T-cell (primary cell): ENCODE measurements around the gene RNASE13. TPM values are rescaled to one million over a fixed set of nuclear protein-coding genes. Genes with fewer than 3 reads are reported as not detected.
A peak's percentile ranks its signal among the peaks of the same experiment; 100 is the strongest.

ENCODE experiments used
- ATAC-seq, 4 experiments: fragments of 200-7000 bp in 3 of 4; fragments of 150-1000 bp in 1 of 4; cut with Tn5 transposase; replicated peaks in 1 of 4; 1 replicate in 3 of 4; 2 replicates in 1 of 4; pipeline ENCODE4 v1.10.0; 2021; ENCODE audit warnings: moderate library complexity in 3 of 4, mild to moderate bottlenecking in 2 of 4, moderate number of reproducible peaks in 1 of 4
- CTCF ChIA-PET, 2 donors: fragments of 300-600 bp; sonication (Branson Sonifier 250); formaldehyde crosslinking; loops; one replicate each; lab custom pipeline; 2022; ENCODE audit warnings: antibody characterized with exemption in 2 of 2; lab: Charles Lee
- POLR2A ChIA-PET, 2 donors: fragments of 300-600 bp; sonication (Branson Sonifier 250); formaldehyde crosslinking; loops; one replicate each; lab custom pipeline; 2022; ENCODE audit warnings: antibody characterized with exemption in 2 of 2; lab: Charles Lee
- DNase-seq, 35 experiments: peaks; one replicate each; pipeline versions ENCODE4 v3.0.0 to v3.0.0-alpha.2; 2013 to 2023
- H3K27ac ChIP-seq: one replicate; pipeline ENCODE4 v1.5.1; 2013; ENCODE audit warnings: low read length
- H3K27me3 ChIP-seq, 2 experiments: replicated peaks in 1 of 2; 1 replicate in 1 of 2; 2 replicates in 1 of 2; pipeline versions ENCODE4 v1.6.1 to v1.7.0; 2013; ENCODE audit warnings: low read length in 1 of 2, mixed read lengths in 1 of 2; ENCODE audit not compliant: control insufficient read depth in 2 of 2, insufficient read depth in 2 of 2; ENCODE audit errors: extremely low read depth in 1 of 2
- H3K36me3 ChIP-seq, 2 donors: 1 replicate in 1 of 2; 2 replicates in 1 of 2; pipeline versions ENCODE4 v1.6.1 to v1.7.0; 2013; ENCODE audit warnings: low read length in 1 of 2; ENCODE audit not compliant: control insufficient read depth in 2 of 2, insufficient read depth in 1 of 2; ENCODE audit errors: extremely low read depth in 1 of 2
- H3K4me1 ChIP-seq, 2 experiments: 1 replicate in 1 of 2; 2 replicates in 1 of 2; pipeline versions ENCODE4 v1.6.1 to v1.7.0; 2013; ENCODE audit warnings: low read length in 2 of 2, mixed read lengths in 1 of 2; ENCODE audit not compliant: insufficient read depth in 2 of 2, control insufficient read depth in 1 of 2; ENCODE audit errors: extremely low read depth in 1 of 2
- H3K4me3 ChIP-seq, 2 donors: 1 replicate in 1 of 2; 2 replicates in 1 of 2; pipeline versions ENCODE4 v1.5.1 to v1.7.0; 2013; ENCODE audit warnings: mild to moderate bottlenecking in 2 of 2, low read length in 1 of 2, moderate library complexity in 1 of 2; ENCODE audit not compliant: control insufficient read depth in 1 of 2; ENCODE audit errors: extremely low read depth in 1 of 2
- H3K9me3 ChIP-seq: 2 replicates; pipeline ENCODE4 v1.7.0; 2013
- H3K27ac Mint-ChIP-seq, 2 donors: one replicate each; pipeline ENCODE4 v1.8.0; 2020 to 2021; ENCODE audit warnings: mild to moderate bottlenecking in 2 of 2, mixed read lengths in 2 of 2
- H3K27me3 Mint-ChIP-seq, 2 donors: one replicate each; pipeline ENCODE4 v1.8.0; 2021 to 2022; ENCODE audit warnings: mixed read lengths in 2 of 2
- H3K36me3 Mint-ChIP-seq: one replicate; pipeline ENCODE4 v1.8.0; 2021; ENCODE audit warnings: mixed read lengths
- H3K4me1 Mint-ChIP-seq, 3 donors: one replicate each; pipeline ENCODE4 v1.8.0; 2020 to 2022; ENCODE audit warnings: mixed read lengths in 3 of 3, mild to moderate bottlenecking in 1 of 3
- H3K4me3 Mint-ChIP-seq, 3 donors: one replicate each; pipeline ENCODE4 v1.8.0; 2020 to 2022; ENCODE audit warnings: mild to moderate bottlenecking in 3 of 3, mixed read lengths in 3 of 3, moderate library complexity in 3 of 3
- H3K9me3 Mint-ChIP-seq, 3 donors: one replicate each; pipeline ENCODE4 v1.8.0; 2020 to 2022; ENCODE audit warnings: mixed read lengths in 3 of 3
- WGBS: methylation state at CpG from one replicate; pipeline ENCODE4 v1.1.5; 2013; ENCODE audit warnings: missing lambda C conversion rate; ENCODE audit not compliant: insufficient coverage; 5-methylcytosine and 5-hydroxymethylcytosine counted together
- total RNA-seq, 35 experiments: library from RNA in 6 of 35; stranded (reverse) in 6 of 35; fragments of 120-200 nt in 1 of 35; gene quantifications; one replicate each; pipeline versions ENCODE4 v1.2.1 to v1.2.4 and lab custom pipeline; 2013 to 2026

RNASE13 gene, protein sequence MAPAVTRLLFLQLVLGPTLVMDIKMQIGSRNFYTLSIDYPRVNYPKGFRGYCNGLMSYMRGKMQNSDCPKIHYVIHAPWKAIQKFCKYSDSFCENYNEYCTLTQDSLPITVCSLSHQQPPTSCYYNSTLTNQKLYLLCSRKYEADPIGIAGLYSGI
- total RNA-seq, result not detected
- total RNA-seq (2013), result not detected
- 0 to 0.07 (median 0) reads per million in 29 experiments for total RNA-seq (lab: John Stamatoyannopoulos, UW)

GRCh38 chr14:21034707-21035106, at the start of gene RNASE13:
RNASE13 (minus strand) TSS chr14:21034807; CDS start chr14:21034288, 519 bp downstream.
- peaks cover 0 to 18% of the 10 kb centered on the region in 2 experiments for H3K27me3 ChIP-seq
- ChIA-PET POLR2A (no interaction called here), CTCF (interaction anchor here in 1 of 2 donors (1.0 to 3.2 kb wide), 2 partner anchors 20 to 26 kb away, joined by 4 to 21 read pairs; no protein-coding TSS in a partner anchor)
- ATAC-seq (no peak), DNase-seq (no peak)
- no peaks in the 10 kb centered on the region for H3K4me1 ChIP-seq
- no peak within 1 kb of the TSS for H3K27ac Mint-ChIP-seq
- H3K36me3 Mint-ChIP-seq, result no peaks in the 10 kb centered on the region
- 70% methylated on average over 3 of the region's 5 CpGs for WGBS
- H3K27ac ChIP-seq, result no peak within 1 kb of the TSS
- H3K27me3 Mint-ChIP-seq, result peaks cover 0 to 3% of the 10 kb centered on the region in 2 donors
- H3K36me3 ChIP-seq, result no peaks in the 10 kb centered on the region
- H3K4me3 Mint-ChIP-seq, result no peak within 1 kb of the TSS
- no peak within 1 kb of the TSS for H3K4me3 ChIP-seq
- no peaks in the 10 kb centered on the region for H3K9me3 ChIP-seq
- no peaks in the 10 kb centered on the region for H3K4me1 Mint-ChIP-seq
- no peaks in the 10 kb centered on the region for H3K9me3 Mint-ChIP-seq

GRCh38 chr14:21084396-21084795, 49.8 kb upstream of the RNASE13 start:
- H3K27ac Mint-ChIP-seq, result peak overlapping the region in 1 of 2 donors; percentile 3
- H3K27me3 Mint-ChIP-seq, result peaks cover 0 to 3% of the 10 kb centered on the region in 2 donors
- no peaks in the 10 kb centered on the region for H3K36me3 Mint-ChIP-seq
- Histone ChIP-seq H3K4me3 (no peak overlapping the region), H3K36me3 (no peaks in the 10 kb centered on the region), H3K27ac (no peak overlapping the region), H3K4me1 (peaks cover 3 to 23% of the 10 kb centered on the region in 2 experiments), H3K9me3 (no peaks in the 10 kb centered on the region), H3K27me3 (no peaks in the 10 kb centered on the region)
- WGBS, result 78% methylated on average over 2 of the region's 2 CpGs
- H3K4me1 Mint-ChIP-seq, result peaks cover 20 to 30% (median 30%) of the 10 kb centered on the region in 3 donors
- H3K9me3 Mint-ChIP-seq, result no peaks in the 10 kb centered on the region
- H3K4me3 Mint-ChIP-seq, result no peak overlapping the region
- DNase-seq, result no peak
- POLR2A ChIA-PET, result interaction anchor here in 1 of 2 donors (0.6 kb wide), 1 partner anchor 13 kb away, joined by 8 read pairs; no protein-coding TSS in a partner anchor
- CTCF ChIA-PET, result interaction anchor here in 1 of 2 donors (0.7 kb wide), 1 partner anchor 10 kb away, joined by 3 read pairs; no protein-coding TSS in a partner anchor
- ATAC-seq, result no peak

DNA sequence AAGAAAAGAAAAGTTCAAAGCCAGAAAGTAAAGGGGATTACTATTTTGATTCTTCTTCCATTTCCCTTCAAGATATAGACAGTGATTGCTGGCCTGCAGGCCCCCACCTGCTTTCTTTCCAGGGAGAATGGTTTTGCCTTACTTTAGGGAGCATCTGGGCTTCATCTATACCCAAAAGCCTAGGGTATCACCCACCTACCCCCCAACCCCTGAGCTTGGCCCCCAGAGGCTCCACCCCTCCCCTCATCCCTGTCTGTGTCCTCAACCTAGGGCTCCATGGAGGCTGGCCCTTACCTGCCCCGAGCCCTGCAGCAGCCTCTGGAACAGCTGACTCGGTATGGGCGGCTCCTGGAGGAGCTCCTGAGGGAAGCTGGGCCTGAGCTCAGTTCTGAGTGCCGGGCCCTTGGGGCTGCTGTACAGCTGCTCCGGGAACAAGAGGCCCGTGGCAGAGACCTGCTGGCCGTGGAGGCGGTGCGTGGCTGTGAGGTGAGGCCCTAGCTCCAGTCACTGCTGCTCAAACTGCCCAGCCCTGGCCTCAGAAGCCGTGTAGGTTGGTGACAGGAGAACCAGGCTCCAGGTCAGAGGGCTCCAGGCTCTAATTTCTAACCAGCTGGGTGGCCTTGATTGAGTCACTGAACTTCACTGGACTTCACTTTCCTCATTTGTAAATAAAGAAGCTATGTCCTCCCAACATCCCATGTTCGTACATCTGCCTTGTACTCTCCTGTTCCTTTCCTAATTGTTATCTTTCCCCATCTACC, 49.1 kb upstream of the RNASE13 start:
- 86% methylated on average over 11 of the region's 11 CpGs for WGBS
- ATAC-seq (no peak), DNase-seq (no peak)
- Mint-ChIP-seq H3K27ac (no peak overlapping the region), H3K9me3 (no peaks in the 10 kb centered on the region), H3K27me3 (peaks cover under 1 to 3% of the 10 kb centered on the region in 2 donors), H3K4me3 (no peak overlapping the region), H3K4me1 (peaks cover 20 to 26% (median 24%) of the 10 kb centered on the region in 3 donors), H3K36me3 (no peaks in the 10 kb centered on the region)
- ChIA-PET POLR2A (no interaction called here), CTCF (interaction anchor here in 1 of 2 donors (0.6 to 0.7 kb wide), 2 partner anchors 9 to 16 kb away, joined by 3 to 4 read pairs; no protein-coding TSS in a partner anchor)
- no peaks in the 10 kb centered on the region for H3K27me3 ChIP-seq
- no peaks in the 10 kb centered on the region for H3K36me3 ChIP-seq
- H3K27ac ChIP-seq, result no peak overlapping the region
- H3K4me3 ChIP-seq, result no peak overlapping the region
- H3K4me1 ChIP-seq, result peaks cover 3 to 23% of the 10 kb centered on the region in 2 experiments
- no peaks in the 10 kb centered on the region for H3K9me3 ChIP-seq

- WGBS, result 84% methylated on average over 20 of the region's 30 CpGs
- Histone ChIP-seq H3K27ac (no peak overlapping the region), H3K4me1 (peaks cover 0 to 1% of the 10 kb centered on the region in 2 experiments), H3K27me3 (peaks cover 0 to 5% of the 10 kb centered on the region in 2 experiments), H3K4me3 (no peak overlapping the region), H3K9me3 (no peaks in the 10 kb centered on the region), H3K36me3 (no peaks in the 10 kb centered on the region)
- ATAC-seq (no peak), DNase-seq (no peak)
- H3K4me3 Mint-ChIP-seq, result no peak overlapping the region
- H3K27me3 Mint-ChIP-seq, result peaks cover 1 to 3% of the 10 kb centered on the region in 2 donors
- H3K4me1 Mint-ChIP-seq, result peaks cover 6 to 9% (median 8%) of the 10 kb centered on the region in 3 donors
- CTCF ChIA-PET, result no interaction called here
- H3K36me3 Mint-ChIP-seq, result no peaks in the 10 kb centered on the region
- POLR2A ChIA-PET, result no interaction called here
- H3K27ac Mint-ChIP-seq, result no peak overlapping the region
- H3K9me3 Mint-ChIP-seq, result no peaks in the 10 kb centered on the region
Observed at GRCh38 chr14:21081521-21082142, 47.0 kb upstream of the RNASE13 start.

DNA sequence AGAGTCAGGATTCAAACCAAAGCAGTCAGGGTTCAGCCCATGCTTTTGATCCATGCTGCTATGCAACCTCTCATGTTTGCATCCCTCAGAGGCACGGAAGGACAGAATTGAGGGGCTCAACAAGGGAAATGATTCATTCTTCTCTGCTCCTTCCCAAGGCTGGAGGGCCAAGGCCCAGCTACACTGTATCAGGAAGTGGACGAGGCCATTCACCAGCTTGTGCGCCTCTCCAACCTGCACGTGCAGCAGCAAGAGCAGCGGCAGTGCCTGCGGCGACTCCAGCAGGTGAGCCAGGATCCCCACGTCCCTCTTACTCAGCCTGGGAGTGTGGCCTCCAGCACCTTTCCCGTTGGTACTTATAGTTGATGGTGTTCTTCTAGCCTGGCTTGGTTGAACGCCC, 44.1 kb upstream of the RNASE13 start:
- Mint-ChIP-seq H3K27ac (no peak overlapping the region), H3K4me3 (no peak overlapping the region), H3K9me3 (no peaks in the 10 kb centered on the region), H3K4me1 (no peaks in the 10 kb centered on the region), H3K36me3 (no peaks in the 10 kb centered on the region), H3K27me3 (peaks cover 3 to 4% of the 10 kb centered on the region in 2 donors)
- Histone ChIP-seq H3K27me3 (peaks cover 0 to 22% of the 10 kb centered on the region in 2 experiments), H3K9me3 (no peaks in the 10 kb centered on the region), H3K4me1 (no peaks in the 10 kb centered on the region), H3K4me3 (no peak overlapping the region), H3K36me3 (no peaks in the 10 kb centered on the region), H3K27ac (no peak overlapping the region)
- DNase-seq (no peak), ATAC-seq (no peak)
- ChIA-PET POLR2A (no interaction called here), CTCF (interaction anchor here in 1 of 2 donors (1.1 to 1.2 kb wide), 2 partner anchors 26 to 35 kb away, joined by 3 read pairs; no protein-coding TSS in a partner anchor)
- 78% methylated on average over 4 of the region's 10 CpGs for WGBS

DNA sequence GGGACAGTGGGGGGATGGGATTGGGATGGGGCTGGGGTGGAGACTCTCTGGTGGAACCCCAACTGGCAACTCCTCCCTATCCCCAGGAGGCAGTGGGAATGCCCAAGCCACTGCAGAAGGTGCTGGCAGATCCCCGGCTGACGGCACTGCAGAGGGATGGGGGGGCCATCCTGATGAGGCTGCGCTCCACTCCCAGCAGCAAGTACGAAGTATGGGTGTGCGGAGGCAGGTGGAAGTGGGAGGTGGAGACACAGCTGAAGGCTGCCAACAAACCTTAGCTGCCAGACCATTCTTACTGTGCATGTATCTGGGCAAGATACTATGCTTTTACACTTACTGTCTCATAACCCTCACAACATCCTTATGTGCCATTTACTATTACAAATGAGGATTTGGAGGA, 43.7 kb upstream of the RNASE13 start:
- Histone ChIP-seq H3K27ac (no peak overlapping the region), H3K36me3 (no peaks in the 10 kb centered on the region), H3K27me3 (peaks cover 0 to 24% of the 10 kb centered on the region in 2 experiments), H3K4me1 (no peaks in the 10 kb centered on the region), H3K4me3 (no peak overlapping the region), H3K9me3 (no peaks in the 10 kb centered on the region)
- Mint-ChIP-seq H3K4me3 (no peak overlapping the region), H3K4me1 (no peaks in the 10 kb centered on the region), H3K27me3 (peaks cover 8% of the 10 kb centered on the region in 2 donors), H3K36me3 (no peaks in the 10 kb centered on the region), H3K27ac (no peak overlapping the region), H3K9me3 (no peaks in the 10 kb centered on the region)
- ChIA-PET CTCF (no interaction called here), POLR2A (no interaction called here)
- no CpG with 5 or more reads among the region's 5 CpGs for WGBS
- ATAC-seq, result no peak
- no peak for DNase-seq
